GM20431 (cell line): ENCODE results near the gene SERPIND1.
"Not testable (repeated sequence)": the region's sequence is repeated elsewhere in the genome, so short reads cannot be mapped to it uniquely, and the experiment has no call there.

Source experiments
- in situ Hi-C: fragments of 300-500 bp; cut with MseI, MboI; formaldehyde crosslinking; loops from one replicate; pipeline ENCODE4 v1.15.0; 2020; ENCODE audit warnings: low sequenced_read_pairs; ENCODE audit not compliant: unreplicated experiment

SERPIND1 gene

GRCh38 chr22:20811171-20811570, 37.3 kb downstream of the SERPIND1 start:
- in situ Hi-C loops, result no loop called here

- in situ Hi-C loops, result no loop called here
These were observed 38.2 kb downstream of the SERPIND1 start for GRCh38 chr22:20811971-20812660.

- in situ Hi-C loops, result no loop called here
These were observed 39.1 kb downstream of the SERPIND1 start for GRCh38 chr22:20813056-20813455.

GRCh38 chr22:20814221-20814808, 40.4 kb downstream of the SERPIND1 start:
- in situ Hi-C loops, result no loop called here

- in situ Hi-C loops, result no loop called here
These were observed 41.7 kb downstream of the SERPIND1 start for GRCh38 chr22:20815477-20816050.

GRCh38 chr22:20816559-20816958, 42.6 kb downstream of the SERPIND1 start:
- in situ Hi-C loops, result no loop called here

GRCh38 chr22:20818471-20818870, 44.6 kb downstream of the SERPIND1 start:
- in situ Hi-C loops, result no loop called here

GRCh38 chr22:20819471-20819870, 45.6 kb downstream of the SERPIND1 start:
- in situ Hi-C loops, result no loop called here

- in situ Hi-C loops, result not testable (repeated sequence)
These were observed 47.9 kb downstream of the SERPIND1 start for GRCh38 chr22:20821717-20822239.

GRCh38 chr22:20822240-20822639, 48.3 kb downstream of the SERPIND1 start:
- in situ Hi-C loops, result no loop called here

GRCh38 chr22:20823264-20823663, 49.4 kb downstream of the SERPIND1 start:
- in situ Hi-C loops, result no loop called here

GRCh38 chr22:20825216-20825615, 51.3 kb downstream of the SERPIND1 start:
- in situ Hi-C loops, result not testable (repeated sequence)

GRCh38 chr22:20825624-20826023, 51.7 kb downstream of the SERPIND1 start:
- in situ Hi-C loops, result no loop called here

GRCh38 chr22:20826373-20827152, 52.6 kb downstream of the SERPIND1 start:
- in situ Hi-C loops, result not testable (repeated sequence)

GRCh38 chr22:20829491-20830134, 55.7 kb downstream of the SERPIND1 start:
- in situ Hi-C loops, result no loop called here

GRCh38 chr22:20833225-20833665, 59.3 kb downstream of the SERPIND1 start:
- in situ Hi-C loops, result no loop called here

- in situ Hi-C loops, result no loop called here
These were observed 60.3 kb downstream of the SERPIND1 start for GRCh38 chr22:20834206-20834605.

- in situ Hi-C loops, result no loop called here
These were observed 60.8 kb downstream of the SERPIND1 start for GRCh38 chr22:20834725-20835124.
